Glutamatergic neuron (in vitro differentiated cells): ENCODE measurements around the gene MANBA. TPM values are rescaled to one million over a fixed set of nuclear protein-coding genes. Genes with fewer than 3 reads are reported as not detected.
"Not testable (repeated sequence)": the region's sequence is repeated elsewhere in the genome, so short reads cannot be mapped to it uniquely, and the experiment has no call there.

Experiments
- DNase-seq: peaks from one replicate; pipeline ENCODE4 v3.0.0; 2022
- H3K27ac Mint-ChIP-seq: one replicate; pipeline ENCODE4 v1.8.0; 2020; ENCODE audit warnings: mild to moderate bottlenecking, mixed read lengths, inconsistent platforms; ENCODE audit not compliant: unreplicated experiment
- H3K27me3 Mint-ChIP-seq: one replicate; pipeline ENCODE4 v1.8.0; 2020; ENCODE audit warnings: mild to moderate bottlenecking, moderate library complexity, mixed read lengths, inconsistent platforms; ENCODE audit not compliant: unreplicated experiment
- H3K36me3 Mint-ChIP-seq: one replicate; pipeline ENCODE4 v1.8.0; 2020; ENCODE audit warnings: mild to moderate bottlenecking, mixed read lengths, inconsistent platforms; ENCODE audit not compliant: unreplicated experiment
- H3K4me1 Mint-ChIP-seq: one replicate; pipeline ENCODE4 v1.8.0; 2020; ENCODE audit warnings: mild to moderate bottlenecking, low read depth, mixed read lengths, inconsistent platforms; ENCODE audit not compliant: unreplicated experiment
- H3K4me3 Mint-ChIP-seq: one replicate; pipeline ENCODE4 v1.8.0; 2020; ENCODE audit warnings: mild to moderate bottlenecking, mixed read lengths, inconsistent platforms; ENCODE audit not compliant: unreplicated experiment
- H3K9me3 Mint-ChIP-seq: one replicate; pipeline ENCODE4 v1.8.0; 2020; ENCODE audit warnings: mild to moderate bottlenecking, moderate library complexity, mixed read lengths, inconsistent platforms; ENCODE audit not compliant: unreplicated experiment
- total RNA-seq: library from RNA; stranded (reverse); fragmentation: NEBNext Ultra II Directional; extraction: Animal tissue kit (Norgen Biotek cat#: 25700); gene quantifications from one replicate; pipeline ENCODE4 v1.2.1, GENCODE V29; 2021; ENCODE audit not compliant: unreplicated experiment
- TF ChIP-seq, protein P1 (sequence below): fragments of 200-600 bp; sonication (generic); IDR thresholded peaks from one replicate; pipeline ENCODE4 v1.5.0; 2021; ENCODE audit not compliant: partially characterized antibody, unreplicated experiment

The MANBA gene
- total RNA-seq, 1 donor from 2014 or later: 13.0 TPM

GRCh38 chr4:102715057-102715456 is 45.7 kb downstream of the MANBA start:
- H3K36me3 Mint-ChIP-seq: peaks cover 14% of the 10 kb centered on the region
- DNase-seq: no peak
- peaks cover 2% of the 10 kb centered on the region for H3K27me3 Mint-ChIP-seq
- H3K4me1 Mint-ChIP-seq: no peaks in the 10 kb centered on the region
- no peaks in the 10 kb centered on the region for H3K9me3 Mint-ChIP-seq
- TF ChIP-seq, protein P1, sequence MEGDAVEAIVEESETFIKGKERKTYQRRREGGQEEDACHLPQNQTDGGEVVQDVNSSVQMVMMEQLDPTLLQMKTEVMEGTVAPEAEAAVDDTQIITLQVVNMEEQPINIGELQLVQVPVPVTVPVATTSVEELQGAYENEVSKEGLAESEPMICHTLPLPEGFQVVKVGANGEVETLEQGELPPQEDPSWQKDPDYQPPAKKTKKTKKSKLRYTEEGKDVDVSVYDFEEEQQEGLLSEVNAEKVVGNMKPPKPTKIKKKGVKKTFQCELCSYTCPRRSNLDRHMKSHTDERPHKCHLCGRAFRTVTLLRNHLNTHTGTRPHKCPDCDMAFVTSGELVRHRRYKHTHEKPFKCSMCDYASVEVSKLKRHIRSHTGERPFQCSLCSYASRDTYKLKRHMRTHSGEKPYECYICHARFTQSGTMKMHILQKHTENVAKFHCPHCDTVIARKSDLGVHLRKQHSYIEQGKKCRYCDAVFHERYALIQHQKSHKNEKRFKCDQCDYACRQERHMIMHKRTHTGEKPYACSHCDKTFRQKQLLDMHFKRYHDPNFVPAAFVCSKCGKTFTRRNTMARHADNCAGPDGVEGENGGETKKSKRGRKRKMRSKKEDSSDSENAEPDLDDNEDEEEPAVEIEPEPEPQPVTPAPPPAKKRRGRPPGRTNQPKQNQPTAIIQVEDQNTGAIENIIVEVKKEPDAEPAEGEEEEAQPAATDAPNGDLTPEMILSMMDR: no peak
- no peak overlapping the region for H3K4me3 Mint-ChIP-seq
- H3K27ac Mint-ChIP-seq: no peak overlapping the region

DNA sequence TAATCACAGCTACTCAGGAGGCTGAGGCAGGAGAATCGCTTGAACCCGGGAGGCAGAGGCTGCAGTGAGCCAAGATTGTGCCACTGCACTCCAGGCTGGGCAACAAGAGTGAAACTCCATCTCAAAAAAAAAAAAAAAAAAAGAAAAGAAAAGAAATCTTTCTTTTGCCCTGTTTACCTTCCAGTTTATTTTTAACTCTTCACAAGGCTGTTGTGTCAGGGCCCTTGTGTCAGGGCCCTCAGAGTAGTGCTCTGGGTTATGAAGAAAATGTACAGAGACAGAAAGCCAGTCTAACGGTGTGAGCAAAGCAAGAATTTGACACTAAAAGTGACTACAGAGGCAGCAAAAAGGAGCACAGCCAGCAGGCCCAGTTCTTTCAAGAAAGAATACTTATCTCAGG is 47.0 kb downstream of the MANBA start:
- DNase-seq, H3K27ac Mint-ChIP-seq, H3K27me3 Mint-ChIP-seq: not testable (repeated sequence)

DNA sequence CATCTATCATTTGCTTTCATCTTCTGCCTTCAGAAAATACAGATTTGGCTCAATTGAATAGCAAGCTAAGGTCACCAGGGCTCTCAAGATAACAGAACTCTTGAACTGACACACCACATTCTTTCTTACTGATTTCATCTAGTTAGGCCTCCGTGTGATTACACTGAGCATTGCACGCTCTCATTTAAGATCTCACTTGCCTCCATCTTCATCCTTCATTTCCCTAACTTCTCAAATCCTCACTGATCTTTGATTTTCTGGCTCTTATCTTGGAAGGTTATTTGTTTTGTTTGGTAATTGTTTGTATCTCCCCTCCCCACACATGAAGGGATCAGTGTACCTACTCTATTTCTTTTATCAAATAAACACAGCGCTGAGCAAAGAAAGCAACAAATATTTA is 47.7 kb downstream of the MANBA start:
- Mint-ChIP-seq H3K27me3 (peaks cover under 1% of the 10 kb centered on the region), H3K36me3 (peaks cover under 1% of the 10 kb centered on the region), H3K27ac (no peak overlapping the region), H3K9me3 (no peaks in the 10 kb centered on the region), H3K4me3 (no peak overlapping the region), H3K4me1 (no peaks in the 10 kb centered on the region)
- TF ChIP-seq, protein P1: no peak
- DNase-seq: no peak

More for the DNA sequence above, 47.0 kb downstream of the MANBA start:
- not testable (repeated sequence) for H3K36me3 Mint-ChIP-seq, H3K4me3 Mint-ChIP-seq, H3K9me3 Mint-ChIP-seq, H3K4me1 Mint-ChIP-seq

DNA sequence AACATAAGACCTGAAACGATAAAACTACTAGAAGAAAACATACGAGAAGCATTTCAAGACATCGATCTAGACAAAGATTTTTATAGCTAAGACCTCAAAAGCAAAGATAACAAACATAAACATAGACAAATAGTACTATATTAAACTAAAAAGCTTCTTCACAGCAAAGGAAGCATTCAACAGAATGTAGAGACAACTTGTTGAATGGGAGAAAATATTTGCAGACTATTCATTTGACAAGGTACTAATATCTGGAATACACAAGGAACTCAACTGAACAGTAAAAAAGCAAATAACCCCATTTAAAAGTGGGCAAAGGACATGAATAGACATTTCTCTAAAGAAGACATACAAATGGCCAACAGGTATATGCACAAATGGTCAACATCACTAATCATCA is 49.8 kb downstream of the MANBA start:
- TF ChIP-seq, protein P1: no peak
- no peak for DNase-seq
- H3K27ac Mint-ChIP-seq: no peak overlapping the region
- H3K4me3 Mint-ChIP-seq: no peak overlapping the region
- no peaks in the 10 kb centered on the region for H3K36me3 Mint-ChIP-seq
- H3K4me1 Mint-ChIP-seq: no peaks in the 10 kb centered on the region
- H3K27me3 Mint-ChIP-seq: peaks cover 4% of the 10 kb centered on the region
- no peaks in the 10 kb centered on the region for H3K9me3 Mint-ChIP-seq

DNA sequence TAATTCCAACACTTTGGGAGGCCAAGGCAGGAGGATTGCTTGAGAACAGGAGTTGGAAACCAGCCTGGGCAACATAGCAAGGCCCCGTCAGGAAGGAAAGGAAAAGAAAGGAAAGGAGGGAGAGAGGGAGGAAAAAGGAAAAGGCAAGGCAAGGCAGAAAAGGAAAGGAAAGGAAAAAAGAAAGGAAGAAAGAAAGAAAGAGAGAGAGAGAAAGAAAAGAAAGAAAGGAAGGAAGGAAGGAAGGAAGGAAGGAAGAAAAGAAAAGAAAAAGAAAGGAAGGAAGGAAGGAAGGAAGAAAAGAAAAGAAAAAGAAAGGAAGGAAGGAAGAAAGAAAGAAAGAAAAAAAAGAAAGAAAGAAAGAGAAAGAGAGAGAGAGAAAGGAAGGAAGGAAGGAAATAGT is 51.7 kb downstream of the MANBA start:
- not testable (repeated sequence) for H3K27ac Mint-ChIP-seq

GRCh38 chr4:102707150-102707549 is 53.6 kb downstream of the MANBA start:
- peaks cover 4% of the 10 kb centered on the region for H3K27me3 Mint-ChIP-seq
- H3K36me3 Mint-ChIP-seq: no peaks in the 10 kb centered on the region
- H3K27ac Mint-ChIP-seq: no peak overlapping the region
- TF ChIP-seq, protein P1: no peak
- H3K4me1 Mint-ChIP-seq: no peaks in the 10 kb centered on the region
- no peaks in the 10 kb centered on the region for H3K9me3 Mint-ChIP-seq
- no peak overlapping the region for H3K4me3 Mint-ChIP-seq
- DNase-seq: no peak

More for the DNA sequence above, 51.7 kb downstream of the MANBA start:
- not testable (repeated sequence) for H3K4me3 Mint-ChIP-seq, H3K27me3 Mint-ChIP-seq, H3K4me1 Mint-ChIP-seq, H3K9me3 Mint-ChIP-seq, DNase-seq, H3K36me3 Mint-ChIP-seq
